Ramos (cell line): ENCODE data around the gene SERP2.

Experiments used
- in situ Hi-C: fragments of 300-500 bp; cut with MboI; formaldehyde crosslinking; loops from one replicate; pipeline ENCODE4 v1.14.3; 2022; ENCODE audit warnings: low sequenced_read_pairs; ENCODE audit not compliant: unreplicated experiment

SERP2 gene

GRCh38 chr13:44431150-44431549 lies 57.5 kb downstream of the SERP2 start:
- in situ Hi-C loops, result loop anchor here (10.0 kb wide), 1 partner anchor 376 kb away; no protein-coding TSS in a partner anchor

GRCh38 chr13:44432650-44433049 lies 59.0 kb downstream of the SERP2 start:
- in situ Hi-C loops, result loop anchor here (10.0 kb wide), 1 partner anchor 378 kb away; no protein-coding TSS in a partner anchor

- in situ Hi-C loops, result loop anchor here (10.0 kb wide), 1 partner anchor 379 kb away; no protein-coding TSS in a partner anchor
These were observed 60.5 kb downstream of the SERP2 start for GRCh38 chr13:44433863-44434765.

- in situ Hi-C loops, result loop anchor here (5.0 to 10.0 kb wide), 3 partner anchors 187 to 532 kb away; no protein-coding TSS in a partner anchor
These were observed 61.1 kb downstream of the SERP2 start for GRCh38 chr13:44434766-44435141.

GRCh38 chr13:44435142-44435918 lies 61.7 kb downstream of the SERP2 start:
- in situ Hi-C loops, result loop anchor here (5.0 to 10.0 kb wide), 3 partner anchors 188 to 533 kb away; no protein-coding TSS in a partner anchor

- in situ Hi-C loops, result loop anchor here (5.0 to 10.0 kb wide), 3 partner anchors 189 to 534 kb away; no protein-coding TSS in a partner anchor
These were observed 62.4 kb downstream of the SERP2 start for GRCh38 chr13:44435919-44436510.

- in situ Hi-C loops, result loop anchor here (5.0 to 10.0 kb wide), 3 partner anchors 189 to 534 kb away; no protein-coding TSS in a partner anchor
These were observed 63.1 kb downstream of the SERP2 start for GRCh38 chr13:44436589-44437337.

GRCh38 chr13:44437356-44438233 lies 64.0 kb downstream of the SERP2 start:
- in situ Hi-C loops, result loop anchor here (5.0 to 10.0 kb wide), 3 partner anchors 190 to 535 kb away; no protein-coding TSS in a partner anchor

GRCh38 chr13:44438234-44438579 lies 64.6 kb downstream of the SERP2 start:
- in situ Hi-C loops, result loop anchor here (5.0 to 10.0 kb wide), 3 partner anchors 191 to 536 kb away; no protein-coding TSS in a partner anchor

GRCh38 chr13:44439452-44440024 lies 65.9 kb downstream of the SERP2 start:
- in situ Hi-C loops, result loop anchor here (5.0 to 10.0 kb wide), 3 partner anchors 192 to 537 kb away; no protein-coding TSS in a partner anchor

- in situ Hi-C loops, result no loop called here
These were observed 66.5 kb downstream of the SERP2 start for GRCh38 chr13:44440046-44440608.
